ENCODE measurements around the gene MKNK1. TPM values are rescaled to one million over a fixed set of nuclear protein-coding genes. Genes with fewer than 3 reads are reported as not detected.

MKNK1 gene
- total RNA-seq, 4 donors from 2014 or later, result 15.8 to 39.1 (median 27.4) TPM

DNA sequence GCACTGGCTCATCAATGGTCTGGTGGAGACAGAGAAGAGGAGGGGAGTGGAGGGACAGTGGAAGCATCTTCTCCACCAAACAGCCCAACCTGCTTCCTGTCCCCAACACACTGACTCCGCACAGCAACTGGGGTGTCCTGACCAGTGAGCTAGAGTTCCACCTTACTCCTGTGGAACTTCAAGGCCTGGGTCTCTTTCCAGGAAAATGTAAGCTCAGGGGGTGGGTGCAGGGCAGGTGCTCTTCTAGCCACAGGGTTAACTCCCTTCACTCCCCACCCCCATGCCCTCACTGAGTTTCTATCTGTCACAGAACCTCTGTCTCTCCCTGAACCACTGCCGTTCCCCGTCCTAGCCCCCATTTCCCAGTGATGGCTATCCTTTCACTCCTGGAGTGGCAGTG lies 11.7 kb upstream of the MKNK1 start:
- peaks cover 6% of the 10 kb centered on the region for H3K36me3 ChIP-seq
- peak overlapping the region; percentile 93 for H3K27ac ChIP-seq
- DNase-seq (ENCODE audit: low spot score in 2 of 2), result no peak
- peak overlapping the region; percentile 92 for H3K4me3 ChIP-seq
- peaks cover 61% of the 10 kb centered on the region for H3K4me1 ChIP-seq
- WGBS, result 62% methylated on average over 3 of the region's 3 CpGs
- H3K27me3 ChIP-seq, result no peaks in the 10 kb centered on the region
- no peak for TF ChIP-seq POLR2A (IDR thresholded peaks at IDR 0.05)
- TF ChIP-seq CTCF (IDR thresholded peaks at IDR 0.05), result no peak
- TF ChIP-seq EP300 (IDR thresholded peaks at IDR 0.05), result no peak
- no peak for TF ChIP-seq POLR2AphosphoS5 (IDR thresholded peaks at IDR 0.05)
- H3K9me3 ChIP-seq, result no peaks in the 10 kb centered on the region

DNA sequence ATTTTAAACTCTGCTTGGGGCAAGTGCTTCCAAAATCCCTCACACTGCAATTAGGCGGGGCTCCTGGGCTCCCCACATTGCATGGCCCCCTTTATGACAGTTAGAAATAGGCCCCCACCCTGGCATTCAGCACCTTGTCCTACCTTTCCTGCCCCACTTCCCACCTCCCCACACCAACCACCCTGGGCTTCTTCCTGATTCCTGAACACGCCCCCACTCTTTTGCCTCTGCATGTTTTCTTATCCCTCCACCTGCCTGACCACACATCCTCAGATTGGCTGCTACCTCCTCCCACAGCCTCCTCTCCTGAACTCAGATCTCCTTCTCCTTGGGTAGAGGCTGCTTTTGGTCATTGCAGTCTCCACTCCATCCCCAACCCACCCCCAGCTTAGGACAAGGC lies 11.0 kb upstream of the MKNK1 start:
- Histone ChIP-seq H3K27ac (no peak overlapping the region), H3K4me3 (peak overlapping the region; percentile 92)

GRCh38 chr1:46614604-46614984 lies 10.5 kb upstream of the MKNK1 start:
- H3K4me3 ChIP-seq, result no peak overlapping the region
- H3K36me3 ChIP-seq, result peaks cover 9% of the 10 kb centered on the region
- no peak for DNase-seq (ENCODE audit: low spot score in 2 of 2)
- no peak for TF ChIP-seq EP300 (IDR thresholded peaks at IDR 0.05)
- no peak for TF ChIP-seq POLR2A (IDR thresholded peaks at IDR 0.05)
- no peak for TF ChIP-seq POLR2AphosphoS5 (IDR thresholded peaks at IDR 0.05)
- TF ChIP-seq CTCF (IDR thresholded peaks at IDR 0.05), result no peak
- peaks cover 65% of the 10 kb centered on the region for H3K4me1 ChIP-seq
- WGBS, result 57% methylated on average over 2 of the region's 2 CpGs
- H3K27me3 ChIP-seq, result no peaks in the 10 kb centered on the region
- peak overlapping the region; percentile 45 for H3K27ac ChIP-seq
- H3K9me3 ChIP-seq, result no peaks in the 10 kb centered on the region

More for the DNA sequence above, 11.0 kb upstream of the MKNK1 start:
- Histone ChIP-seq H3K27me3 (no peaks in the 10 kb centered on the region), H3K4me1 (peaks cover 65% of the 10 kb centered on the region), H3K36me3 (peaks cover 6% of the 10 kb centered on the region), H3K9me3 (no peaks in the 10 kb centered on the region)
- 77% methylated on average over 2 of the region's 2 CpGs for WGBS
- TF ChIP-seq CTCF (IDR thresholded peaks at IDR 0.05), result no peak
- TF ChIP-seq EP300 (IDR thresholded peaks at IDR 0.05), result no peak
- no peak for TF ChIP-seq POLR2AphosphoS5 (IDR thresholded peaks at IDR 0.05)
- TF ChIP-seq POLR2A (IDR thresholded peaks at IDR 0.05), result no peak
- no peak for DNase-seq (ENCODE audit: low spot score in 2 of 2)

GRCh38 chr1:46613661-46614603 lies 9.9 kb upstream of the MKNK1 start:
- Histone ChIP-seq H3K27ac (peak overlapping the region; percentile 45), H3K27me3 (no peaks in the 10 kb centered on the region), H3K4me3 (peak overlapping the region; percentile 37), H3K36me3 (peaks cover 16% of the 10 kb centered on the region), H3K4me1 (peaks cover 65% of the 10 kb centered on the region), H3K9me3 (no peaks in the 10 kb centered on the region)
- 3% methylated on average over 6 of the region's 16 CpGs for WGBS
- peak; percentile 94 for DNase-seq (ENCODE audit: low spot score in 2 of 2)
- TF ChIP-seq POLR2AphosphoS5 (IDR thresholded peaks at IDR 0.05) (no peak), EP300 (IDR thresholded peaks at IDR 0.05) (no peak), CTCF (IDR thresholded peaks at IDR 0.05) (no peak), POLR2A (IDR thresholded peaks at IDR 0.05) (no peak)

DNA sequence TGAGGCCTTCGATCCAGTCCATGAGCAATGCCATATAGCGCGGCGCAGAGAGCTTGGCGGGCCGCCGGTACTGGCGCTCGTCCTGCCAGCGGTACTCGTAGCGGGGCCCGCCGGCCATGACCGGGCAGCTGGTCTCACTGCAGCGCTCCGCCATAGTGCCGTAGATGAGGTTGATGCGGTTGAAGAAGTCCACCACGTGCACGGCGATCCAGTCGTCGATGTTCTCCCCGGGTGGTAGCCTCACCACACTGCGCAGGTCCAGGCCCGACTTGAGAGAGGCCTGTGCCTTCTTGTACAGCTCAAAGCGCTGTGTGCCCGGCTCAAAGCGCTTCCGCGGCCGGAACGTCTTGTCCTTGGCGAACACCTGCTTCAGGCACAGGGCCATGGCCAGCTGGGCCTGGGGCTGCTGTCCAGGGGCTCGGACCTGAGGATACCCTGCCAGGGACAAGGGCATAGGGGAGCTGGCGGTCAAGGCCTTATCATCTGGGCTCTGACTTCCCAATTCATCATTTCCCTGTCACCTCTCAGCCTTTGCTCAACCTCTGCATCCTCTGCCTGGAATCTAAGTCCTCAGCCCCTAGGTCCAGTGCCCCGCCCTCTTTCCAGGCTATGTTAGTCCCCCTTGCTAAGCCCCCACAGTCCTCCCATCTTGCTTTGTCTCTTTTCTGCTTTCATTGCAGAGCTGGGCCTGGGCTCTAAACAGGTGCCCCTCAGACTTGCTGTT lies 9.0 kb upstream of the MKNK1 start:
- no peak for TF ChIP-seq CTCF (IDR thresholded peaks at IDR 0.05)
- Histone ChIP-seq H3K27ac (peak overlapping the region; percentile 12), H3K27me3 (no peaks in the 10 kb centered on the region), H3K4me3 (peak overlapping the region; percentile 37), H3K4me1 (peaks cover 67% of the 10 kb centered on the region), H3K36me3 (peaks cover 24% of the 10 kb centered on the region), H3K9me3 (no peaks in the 10 kb centered on the region)
- no peak for DNase-seq (ENCODE audit: low spot score in 2 of 2)
- WGBS, result 84% methylated on average over 33 of the region's 38 CpGs

Data from suprapubic skin (tissue), 4 donors.